Forelimb muscle (tissue), 1 donor: ENCODE measurements around the gene VRK3. TPM values are rescaled to one million over a fixed set of nuclear protein-coding genes. Genes with fewer than 3 reads are reported as not detected.
"Not testable (repeated sequence)": the region's sequence is repeated elsewhere in the genome, so short reads cannot be mapped to it uniquely, and the experiment has no call there.

Source experiments
- DNase-seq: peaks from one replicate; pipeline ENCODE4 v3.0.0-alpha.2; 2013; ENCODE audit warnings: low read depth
- polyA plus RNA-seq: library from polyadenylated mRNA; unstranded; fragments of 120-200 nt; gene quantifications from one replicate; pipeline ENCODE4 v1.2.1, GENCODE V29; 2013; ENCODE audit not compliant: insufficient read length

Gene VRK3
- polyA plus RNA-seq, 1 donor, result 18.1 TPM

DNA sequence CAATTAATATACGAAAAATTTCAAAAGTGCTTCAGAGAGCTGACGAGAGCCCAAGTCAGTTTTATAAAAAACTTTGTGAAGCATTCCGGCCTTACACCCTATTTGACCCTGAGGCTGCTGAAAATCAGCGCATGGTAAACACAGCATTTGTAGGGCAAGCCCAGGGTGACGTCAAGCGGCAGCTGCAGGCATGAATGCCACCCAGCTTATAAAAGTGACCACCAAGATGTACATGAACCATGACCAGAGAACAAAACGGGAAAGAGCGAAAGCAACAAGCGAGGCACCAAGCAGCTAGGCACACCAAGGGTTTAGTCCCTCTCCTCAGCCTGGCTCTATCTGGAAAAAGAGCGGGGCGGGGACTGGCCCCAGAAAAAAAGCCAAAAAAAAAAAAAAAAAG lies 70.2 kb downstream of the VRK3 start:
- no peak for DNase-seq

DNA sequence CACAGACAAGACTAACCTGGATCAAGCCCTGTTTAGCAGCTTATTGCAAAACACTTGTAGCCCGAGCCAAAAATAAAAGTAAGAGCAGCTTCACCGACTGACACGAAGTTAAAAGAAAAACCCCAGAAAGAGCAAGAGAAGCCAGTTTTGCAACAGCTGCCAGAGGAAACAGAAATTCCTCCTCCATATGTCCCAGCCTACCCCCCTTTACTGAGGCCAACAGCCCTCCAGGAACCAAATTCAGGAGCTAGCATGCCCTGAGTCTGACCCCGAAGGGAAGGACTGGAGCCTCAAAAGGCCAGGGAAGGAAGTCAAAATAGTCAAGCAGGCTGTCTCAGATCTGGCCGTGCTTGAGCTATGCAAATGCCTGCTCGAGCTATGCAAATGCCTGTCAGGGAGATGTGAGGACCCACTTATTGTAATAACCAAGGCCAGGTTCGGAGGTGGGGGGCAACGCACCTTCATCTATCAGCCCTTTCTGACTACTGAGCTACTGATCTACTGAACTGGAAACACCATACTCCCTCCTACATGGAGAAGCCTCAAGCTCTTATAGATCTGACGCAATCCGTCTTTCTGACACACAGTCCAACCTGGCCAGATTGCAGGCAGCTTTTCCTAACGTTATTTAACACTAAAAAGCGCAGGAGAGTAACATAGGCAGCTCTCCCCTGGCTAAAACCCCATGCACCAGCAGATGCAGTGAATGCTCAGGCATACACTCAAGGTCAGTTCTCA lies 70.9 kb downstream of the VRK3 start:
- DNase-seq, result no peak

DNA sequence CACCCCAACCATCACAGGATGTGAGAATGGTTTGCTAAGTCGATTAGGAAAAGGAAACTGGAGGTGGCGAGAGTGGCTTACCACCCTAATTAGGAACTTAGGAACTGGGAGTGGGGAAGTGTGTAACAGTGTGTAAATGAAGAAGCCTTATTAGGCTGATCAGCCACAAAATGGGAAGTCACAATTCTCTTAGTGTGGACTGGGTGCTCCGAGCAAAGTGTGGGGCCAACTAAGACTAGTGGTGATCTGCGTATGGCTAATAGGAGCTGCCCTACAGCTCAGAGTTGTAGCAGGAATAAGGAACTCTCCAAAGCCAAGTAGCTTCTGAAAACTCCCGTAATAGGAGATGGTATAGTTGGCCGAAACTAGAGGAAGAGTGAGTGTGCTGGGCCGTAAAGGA lies 71.8 kb downstream of the VRK3 start:
- DNase-seq, result no peak

DNA sequence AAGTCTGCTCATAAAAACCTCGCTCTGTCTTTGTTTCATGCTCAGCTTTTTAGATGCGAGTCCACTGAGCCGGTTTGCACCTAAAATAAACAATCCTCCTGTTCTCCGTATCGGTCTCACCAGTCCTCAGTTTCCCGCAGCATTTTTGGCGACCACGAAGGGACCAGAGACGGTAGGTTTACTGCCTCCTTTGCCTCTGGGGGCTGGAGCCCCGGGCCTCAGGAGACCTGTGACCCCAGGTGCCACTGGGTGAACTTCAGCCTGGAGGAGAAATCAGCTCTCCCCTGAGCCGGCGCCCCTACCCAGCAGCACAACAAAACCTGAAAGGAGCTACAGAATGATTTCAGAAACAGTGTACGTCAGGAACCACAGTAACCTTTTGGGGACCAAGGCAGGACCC lies 72.3 kb downstream of the VRK3 start:
- DNase-seq, result no peak

DNA sequence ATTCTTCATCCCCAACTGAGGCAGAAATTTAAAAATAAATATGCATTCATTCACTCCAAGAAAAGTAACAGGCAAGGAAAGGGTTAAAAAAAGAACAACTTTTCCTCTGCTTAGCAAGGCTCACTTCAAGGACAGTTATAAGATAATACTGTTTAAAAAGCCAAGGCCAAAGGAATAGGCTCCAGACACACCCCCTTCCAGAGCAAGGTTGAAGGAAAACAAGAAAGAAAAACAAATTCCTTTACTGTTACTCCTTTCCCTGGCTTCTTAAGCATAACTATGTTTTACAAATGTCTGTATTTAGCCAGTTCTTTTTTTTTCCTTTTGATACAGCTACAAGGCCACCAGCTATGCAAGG lies 72.7 kb downstream of the VRK3 start:
- no peak for DNase-seq

DNA sequence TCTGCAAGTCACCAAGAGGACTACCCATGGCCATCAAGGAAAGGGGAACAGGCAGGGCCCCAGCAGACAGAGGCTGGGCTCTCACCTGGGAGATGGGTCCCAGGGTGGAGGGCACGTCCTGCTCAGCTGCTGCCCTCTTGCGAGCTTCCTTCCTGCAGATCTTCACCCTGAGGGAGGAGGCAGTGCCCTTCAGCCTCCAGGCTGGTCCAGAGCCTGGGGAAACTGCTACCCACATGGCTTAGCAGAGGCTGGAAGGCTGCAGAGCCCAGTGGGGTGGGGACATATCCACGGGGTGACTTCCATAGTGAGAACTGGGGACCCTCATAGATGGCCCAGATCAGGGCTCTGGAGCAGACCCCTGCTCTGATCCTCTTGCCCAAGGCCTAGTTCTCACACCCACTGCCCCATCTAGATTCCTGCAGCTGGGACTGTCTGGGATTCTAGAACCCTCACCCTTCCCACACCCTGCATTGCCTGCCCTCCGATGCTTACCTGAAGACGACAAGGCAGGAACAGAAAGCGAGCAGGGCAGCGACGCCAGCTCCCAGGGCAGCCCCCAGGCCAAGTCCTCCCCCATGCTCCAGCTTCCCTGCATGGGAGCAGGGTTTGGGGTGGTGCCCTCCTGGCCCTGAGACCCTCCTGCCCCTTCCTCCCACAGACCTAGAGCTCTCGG lies 73.2 kb downstream of the VRK3 start:
- DNase-seq, result no peak

DNA sequence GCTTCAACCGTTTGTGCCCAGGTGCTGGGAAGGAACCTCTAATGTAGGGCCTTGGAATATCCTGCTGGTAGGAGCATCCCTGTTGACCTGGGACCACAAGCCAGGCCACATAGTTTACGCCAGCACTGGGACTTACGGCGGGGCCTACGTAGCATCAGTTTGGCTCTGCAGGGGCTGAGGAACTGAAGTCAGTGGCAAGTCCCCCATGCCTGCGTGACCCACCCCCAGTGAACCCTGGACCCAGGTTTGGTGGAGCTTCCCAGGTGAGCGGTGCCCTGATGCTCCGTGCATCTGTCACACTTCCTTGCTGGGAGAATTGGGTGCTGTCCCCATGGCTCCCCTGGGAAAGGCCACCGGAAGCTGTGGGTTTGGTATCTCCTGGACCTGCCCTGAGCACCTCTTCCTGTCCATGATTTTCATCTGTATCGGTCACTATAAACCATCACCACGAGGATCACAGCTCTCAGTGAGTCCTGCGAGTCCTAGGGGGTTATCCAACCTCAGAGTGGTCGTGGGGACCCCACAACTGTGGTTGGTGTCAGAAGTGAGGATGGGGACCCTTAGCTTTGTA lies 74.1 kb downstream of the VRK3 start:
- DNase-seq, result no peak

DNA sequence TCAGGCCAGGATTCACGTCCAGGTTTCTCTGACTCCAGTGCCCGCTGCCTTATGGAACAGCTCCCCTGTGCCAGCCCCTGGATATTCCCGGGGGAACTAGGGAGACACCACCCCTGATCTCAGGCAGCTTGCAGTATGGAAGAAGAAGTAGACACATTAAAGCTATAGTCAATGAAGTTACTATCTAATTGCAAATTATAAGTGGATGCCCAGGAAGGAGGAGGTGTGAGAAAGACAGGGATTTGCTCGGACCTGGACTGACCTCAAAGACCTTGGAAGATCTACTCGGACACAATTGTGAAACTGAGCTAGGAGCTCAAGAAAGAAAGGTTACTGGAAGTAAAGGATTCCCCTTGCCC lies 74.6 kb downstream of the VRK3 start:
- DNase-seq, result no peak

DNA sequence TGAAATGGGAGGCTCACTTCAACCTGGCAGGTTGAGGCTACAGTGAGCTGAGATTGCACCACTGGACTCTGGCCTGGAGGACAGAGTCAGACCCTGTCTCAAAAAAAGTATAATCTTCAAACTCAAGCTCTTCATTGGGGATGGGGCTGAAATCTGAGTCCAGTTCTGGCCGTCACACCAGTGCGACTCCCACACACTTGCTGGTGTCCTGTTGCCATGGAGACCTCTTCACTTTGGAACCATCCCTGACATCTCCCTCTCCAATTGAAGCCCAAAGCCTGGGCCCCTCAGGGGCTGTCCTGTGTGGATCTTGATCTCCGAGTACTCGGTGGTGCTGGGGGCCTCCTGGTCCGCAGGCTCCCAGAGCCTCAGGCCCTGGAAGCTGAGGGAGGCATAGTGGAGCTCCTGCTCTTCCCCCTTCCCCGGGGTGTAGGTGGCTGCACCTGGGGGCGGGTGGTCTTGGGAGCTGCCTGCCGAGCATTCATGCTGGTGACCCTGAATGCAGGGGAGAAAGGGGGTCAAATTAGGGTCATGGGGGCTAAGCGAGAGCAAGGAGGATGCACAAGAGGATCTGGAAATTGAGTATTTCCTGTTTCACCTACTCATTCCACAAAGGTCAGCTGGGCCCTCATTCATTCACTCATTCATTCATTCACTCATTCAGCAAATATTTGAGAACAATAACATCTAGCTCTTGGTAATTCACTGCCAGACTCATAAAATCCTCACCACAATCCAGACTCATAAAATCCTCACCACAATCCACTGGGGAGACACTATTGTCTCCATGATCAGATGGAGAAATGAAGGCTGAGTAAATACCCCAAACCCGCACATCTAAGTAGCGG lies 75.2 kb downstream of the VRK3 start:
- no peak for DNase-seq

DNA sequence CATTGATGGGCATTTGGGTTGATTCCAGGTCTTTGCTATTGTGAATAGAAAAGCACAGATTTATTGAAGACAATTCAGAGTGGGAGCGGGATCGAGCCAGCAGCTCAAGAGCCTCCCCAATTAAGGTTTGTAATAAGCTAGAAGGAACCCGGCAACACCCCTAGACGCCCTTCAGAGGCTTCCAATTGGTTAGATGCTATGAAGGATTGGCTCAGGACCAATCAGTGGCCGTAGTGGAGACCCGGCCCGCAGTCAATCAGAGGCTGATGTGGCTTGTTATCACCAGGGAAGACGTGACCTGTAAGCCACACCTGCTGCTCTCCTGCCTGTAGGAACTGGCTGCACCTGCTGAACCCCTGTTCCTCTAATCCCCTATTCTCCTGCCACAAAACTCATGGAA lies 78.8 kb downstream of the VRK3 start:
- no peak for DNase-seq

DNA sequence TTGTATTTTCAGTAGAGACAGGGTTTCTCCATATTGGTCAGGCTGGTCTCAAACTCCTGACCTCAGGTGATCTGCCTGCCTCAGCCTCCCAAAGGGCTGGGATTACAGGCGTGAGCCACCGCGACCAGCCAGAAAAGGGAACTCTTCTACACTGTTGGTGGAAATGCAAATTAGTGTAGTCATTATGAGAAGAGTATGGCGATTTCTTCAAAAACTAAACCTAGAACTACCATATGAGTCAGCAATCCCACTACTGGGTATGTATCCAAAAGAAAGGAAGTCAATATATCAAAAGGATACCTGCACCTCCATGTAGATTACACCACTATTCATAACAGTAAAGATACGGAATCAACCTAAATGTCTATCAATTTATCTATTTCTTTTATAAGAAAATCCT lies 80.6 kb downstream of the VRK3 start:
- DNase-seq, result not testable (repeated sequence)

DNA sequence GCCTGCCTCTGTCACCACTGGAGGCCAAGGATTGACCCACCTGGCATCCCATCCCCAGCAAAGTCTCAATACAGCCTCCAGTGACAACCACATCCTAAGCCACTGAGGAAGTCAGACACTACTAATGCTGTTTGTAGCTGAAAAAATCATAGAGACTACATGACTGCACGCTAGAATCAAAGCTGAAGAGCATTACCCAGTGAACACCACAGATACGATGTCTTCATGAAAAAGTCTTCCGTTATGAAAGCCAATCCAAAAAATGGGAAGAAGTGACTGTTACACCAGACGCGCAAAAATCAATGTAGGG lies 84.7 kb downstream of the VRK3 start:
- DNase-seq, result no peak

DNA sequence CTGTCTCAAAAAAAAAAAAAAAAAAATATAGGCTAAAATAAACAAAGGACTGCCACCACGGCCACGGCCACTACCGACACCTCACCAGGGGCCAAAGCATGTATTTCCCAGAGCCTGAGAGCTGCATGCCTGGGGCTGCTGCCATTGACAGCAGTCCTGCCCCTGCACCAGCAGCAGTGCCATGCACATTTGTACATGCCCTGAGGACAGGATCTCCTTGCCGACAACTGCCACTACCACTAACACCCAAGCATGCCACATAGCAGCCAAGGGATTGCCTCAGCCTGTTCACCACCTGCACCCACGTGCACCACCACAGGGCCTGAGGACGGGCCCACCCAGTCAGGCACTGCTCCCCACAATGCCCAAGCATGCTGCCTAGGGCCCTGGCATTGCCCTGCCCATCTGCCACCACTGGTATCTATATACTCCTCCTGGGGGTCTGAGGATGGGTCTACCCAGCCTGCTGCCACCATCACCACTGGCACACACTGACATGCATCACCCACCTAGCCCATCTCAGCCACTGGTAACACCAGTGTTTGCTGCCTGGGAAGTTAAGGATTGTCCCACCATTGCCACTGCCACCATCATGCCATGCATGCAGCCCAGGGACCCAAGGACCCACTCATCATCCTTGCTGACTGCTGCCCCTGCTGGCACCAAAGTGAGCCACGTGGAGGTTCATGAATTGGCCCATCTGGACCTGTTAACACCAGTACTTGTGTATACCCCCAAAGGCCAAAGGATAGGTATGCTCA lies 85.3 kb downstream of the VRK3 start:
- no peak for DNase-seq

DNA sequence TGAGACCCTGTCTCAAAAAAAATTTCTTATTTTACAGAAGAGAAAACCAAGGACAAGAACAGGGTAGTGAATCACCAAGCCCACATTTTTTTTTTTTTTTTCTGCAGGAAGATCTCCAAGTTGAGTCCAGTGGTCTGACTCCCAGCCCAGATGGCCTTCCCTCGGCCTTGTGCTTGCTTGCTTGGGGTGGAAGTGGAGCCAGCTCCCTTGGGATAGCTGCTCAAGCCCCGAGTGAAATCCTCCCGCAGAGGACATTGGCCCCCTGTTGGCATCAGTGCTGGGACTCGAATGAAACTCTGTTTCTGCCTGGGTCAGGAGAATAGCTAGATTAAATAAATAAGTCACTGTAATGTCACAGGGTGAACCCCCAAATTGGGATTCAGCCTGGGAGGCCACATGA lies 86.5 kb downstream of the VRK3 start:
- DNase-seq, result no peak

DNA sequence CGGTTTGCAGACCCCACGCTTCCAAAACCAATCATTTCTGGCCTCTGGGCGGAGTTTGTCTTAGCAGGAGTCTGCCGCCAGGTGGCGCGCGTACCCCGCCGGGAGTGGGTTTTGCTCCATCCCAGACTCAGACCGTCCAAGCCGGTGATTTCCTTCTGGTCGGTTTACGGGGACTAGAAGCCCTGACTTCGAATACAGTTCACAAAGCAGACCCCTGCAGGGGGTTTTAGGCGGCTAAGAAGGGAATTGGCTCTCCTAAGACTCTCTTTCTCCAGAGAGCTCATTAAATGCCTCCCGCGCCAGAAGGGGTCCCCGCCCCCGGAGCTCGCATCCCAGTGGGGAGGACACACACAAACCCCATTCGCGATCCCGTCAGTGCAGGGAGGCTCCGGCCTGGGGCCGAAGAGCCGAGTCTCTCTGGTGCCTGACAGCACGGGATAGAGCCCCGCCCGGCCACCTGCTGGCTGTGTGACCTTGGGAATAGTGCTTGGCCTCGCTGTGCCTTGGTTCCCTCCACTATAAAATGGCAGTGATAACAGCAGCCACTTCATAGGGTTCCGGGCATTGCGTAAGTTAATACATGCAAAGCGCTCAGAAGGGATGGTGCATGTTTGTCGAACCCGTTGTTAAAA lies 87.3 kb downstream of the VRK3 start:
- DNase-seq, result no peak

DNA sequence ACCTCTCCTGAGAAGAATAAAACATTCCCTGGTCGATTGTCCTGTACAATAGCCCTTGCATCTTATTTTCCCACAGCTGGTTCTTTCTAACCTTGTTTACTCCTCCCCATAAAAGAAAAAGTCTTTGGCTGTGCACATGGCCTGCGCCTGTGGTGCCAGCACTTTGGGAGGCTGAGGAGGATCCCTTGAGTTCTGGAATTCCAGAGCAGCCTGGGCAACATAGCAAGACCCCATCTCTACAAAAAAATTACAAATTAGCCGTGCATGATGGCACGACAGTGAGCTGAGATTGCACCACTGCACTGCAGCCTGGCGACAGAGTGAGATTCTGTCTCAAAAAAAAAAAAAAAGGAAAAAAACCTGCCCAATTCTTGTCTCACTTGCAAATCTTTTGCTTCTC lies 88.6 kb downstream of the VRK3 start:
- DNase-seq, result no peak

DNA sequence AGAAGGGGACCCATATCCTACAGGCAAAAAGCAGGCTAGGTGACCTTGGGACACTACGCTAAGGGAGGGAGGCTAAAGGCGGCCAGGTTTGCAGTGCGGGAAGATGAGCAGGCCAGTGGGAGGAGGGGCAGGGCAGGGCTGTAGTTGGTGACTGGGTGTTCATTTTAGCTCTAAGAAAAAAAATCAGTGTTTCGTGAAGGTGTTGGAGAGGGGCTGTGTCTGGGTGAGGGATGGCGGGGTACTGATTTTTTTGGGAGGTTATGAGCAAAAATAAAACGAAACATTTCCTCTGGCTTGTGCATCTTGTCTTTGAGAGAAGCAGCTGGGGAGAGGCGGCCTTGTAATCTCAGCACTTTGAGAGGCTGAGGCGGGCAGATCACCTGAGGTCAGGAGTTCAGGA lies 91.5 kb downstream of the VRK3 start:
- DNase-seq, result no peak

DNA sequence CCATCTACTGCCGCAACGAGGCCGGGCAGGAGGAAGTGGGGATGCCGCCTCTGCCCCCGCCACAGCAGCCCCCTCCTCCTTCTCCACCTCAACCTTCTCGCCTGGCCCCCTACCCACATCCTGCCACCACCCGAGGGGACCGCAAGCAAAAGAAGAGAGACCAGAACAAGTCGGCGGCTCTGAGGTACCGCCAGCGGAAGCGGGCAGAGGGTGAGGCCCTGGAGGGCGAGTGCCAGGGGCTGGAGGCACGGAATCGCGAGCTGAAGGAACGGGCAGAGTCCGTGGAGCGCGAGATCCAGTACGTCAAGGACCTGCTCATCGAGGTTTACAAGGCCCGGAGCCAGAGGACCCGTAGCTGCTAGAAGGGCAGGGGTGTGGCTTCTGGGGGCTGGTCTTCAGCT lies 92.4 kb downstream of the VRK3 start:
- no peak for DNase-seq

DNA sequence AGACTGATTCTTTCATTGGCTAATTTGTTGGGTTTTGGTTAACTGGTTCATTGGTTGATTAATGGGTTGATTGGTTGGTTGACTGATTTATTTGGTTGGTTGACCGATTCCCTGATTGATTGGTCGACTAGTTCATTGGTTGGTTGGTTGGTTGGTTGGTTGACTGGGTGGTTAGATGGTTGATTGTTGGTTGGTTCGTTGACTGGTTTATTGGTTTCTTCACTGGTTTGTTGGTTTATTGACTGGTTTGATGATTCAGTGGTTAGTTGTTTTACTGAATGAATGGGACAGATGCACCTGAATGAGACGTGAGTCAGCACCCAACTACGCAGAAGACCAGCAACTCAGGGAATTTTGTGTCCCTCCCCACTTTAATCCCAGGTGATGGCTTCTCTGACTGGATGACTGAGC lies 93.1 kb downstream of the VRK3 start:
- DNase-seq, result no peak

DNA sequence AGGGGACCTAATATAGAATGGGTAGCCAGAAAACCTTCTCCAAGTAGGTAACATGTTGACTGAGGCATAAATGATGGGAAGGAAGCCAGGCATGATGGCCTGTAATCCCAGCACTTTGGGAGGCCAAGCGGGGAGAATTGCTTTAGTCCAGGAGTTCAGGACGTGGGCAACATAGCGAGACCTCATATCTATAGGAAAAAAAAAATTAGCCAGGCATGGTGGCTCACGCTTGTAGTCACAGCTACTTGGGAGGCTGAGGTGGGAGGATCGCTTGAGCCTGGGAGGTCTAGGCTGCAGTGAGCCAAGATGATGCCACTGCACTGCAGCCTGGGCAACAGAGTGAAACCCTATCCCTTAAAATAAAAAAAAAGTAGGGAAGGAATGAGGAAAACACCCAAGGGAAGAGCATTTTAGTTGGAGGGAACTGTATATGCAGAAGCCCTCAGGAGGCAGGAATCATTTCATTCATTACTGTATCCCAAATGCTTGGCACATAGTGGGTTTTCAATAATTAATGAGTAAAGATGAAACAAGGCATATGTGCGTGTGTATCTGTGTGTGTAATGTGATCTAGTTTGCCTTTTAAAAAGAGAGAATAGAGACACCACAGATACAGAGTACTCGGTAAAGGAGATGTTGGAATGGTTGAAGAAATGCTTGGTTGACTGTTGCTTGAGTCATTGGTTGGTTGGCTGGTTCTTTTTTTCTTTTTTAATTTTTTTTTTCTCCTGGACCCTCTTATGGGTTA lies 93.7 kb downstream of the VRK3 start:
- no peak for DNase-seq

DNA sequence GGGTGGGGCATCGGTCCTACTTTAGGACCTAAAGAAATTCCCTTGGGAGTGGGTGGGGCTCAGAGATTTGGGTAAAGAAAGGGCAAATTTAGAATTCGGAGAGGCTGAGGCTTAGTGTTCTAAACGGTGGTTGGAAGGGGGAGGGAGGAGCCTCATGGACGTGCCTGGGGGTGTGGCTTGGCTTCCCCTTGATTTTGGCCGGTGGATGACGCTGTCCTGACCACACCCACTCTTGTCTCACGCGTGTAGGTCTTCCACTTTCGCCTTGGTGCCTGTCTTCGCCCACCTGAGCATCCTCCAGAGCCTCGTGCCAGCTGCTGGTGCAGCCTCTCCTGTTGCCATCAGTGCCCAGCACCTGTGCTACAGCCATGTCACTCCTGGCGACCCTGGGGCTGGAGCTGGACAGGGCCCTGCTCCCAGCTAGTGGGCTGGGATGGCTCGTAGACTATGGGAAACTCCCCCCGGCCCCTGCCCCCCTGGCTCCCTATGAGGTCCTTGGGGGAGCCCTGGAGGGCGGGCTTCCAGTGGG lies 94.6 kb downstream of the VRK3 start:
- no peak for DNase-seq
